ENCODE data around the gene CORIN. TPM values are rescaled to one million over a fixed set of nuclear protein-coding genes. Genes with fewer than 3 reads are reported as not detected.
"Not testable (repeated sequence)": the region's sequence is repeated elsewhere in the genome, so short reads cannot be mapped to it uniquely, and the experiment has no call there.

CORIN gene
- total and polyA plus RNA-seq, 11 donors: 5.6 to 130 (median 40.1) TPM

- TF ChIP-seq POLR2A (IDR thresholded peaks at IDR 0.05) (no peak), CTCF (IDR thresholded peaks at IDR 0.05) (no peak)
- Histone ChIP-seq H3K36me3 (peaks cover 0 to 88% (median 71%) of the 10 kb centered on the region in 9 donors), H3K27me3 (no peaks in the 10 kb centered on the region), H3K9me3 (no peaks in the 10 kb centered on the region), H3K4me3 (no peak overlapping the region), H3K27ac (no peak overlapping the region), H3K4me1 (peaks cover 0 to 3% (median 0%) of the 10 kb centered on the region in 12 donors)
- DNase-seq (no peak), ATAC-seq (no peak)
- WGBS, 4 donors: 67 to 75% (median 71%) methylated on average over 3 of the region's 3 CpGs
- intact Hi-C loops (cut with DNase I): loop anchor here in 7 of 10 donors (2.0 to 10.0 kb wide), 6 partner anchors 65 to 100 kb away; partner anchors contain the start of genes COMMD8 (in 4 of the 7) and ATP10D (in 1 of the 7)
These were observed 275.6 kb downstream of the CORIN start for GRCh38 chr4:47562297-47562696.

GRCh38 chr4:47561331-47561730 is 276.5 kb downstream of the CORIN start:
- H3K27me3 ChIP-seq: no peaks in the 10 kb centered on the region
- TF ChIP-seq POLR2A (IDR thresholded peaks at IDR 0.05): no peak
- no peak for TF ChIP-seq CTCF (IDR thresholded peaks at IDR 0.05)
- intact Hi-C loops (cut with DNase I): loop anchor here in 7 of 10 donors (5.0 to 10.0 kb wide), 5 partner anchors 64 to 99 kb away; partner anchors contain the start of genes COMMD8 (in 4 of the 7) and ATP10D (in 1 of the 7)
- H3K4me3 ChIP-seq: no peak overlapping the region
- H3K36me3 ChIP-seq: peaks cover 0 to 84% (median 63%) of the 10 kb centered on the region in 9 donors
- H3K9me3 ChIP-seq: no peaks in the 10 kb centered on the region
- peaks cover 0 to 3% (median 0%) of the 10 kb centered on the region in 12 donors for H3K4me1 ChIP-seq
- DNase-seq: no peak
- no peak overlapping the region for H3K27ac ChIP-seq
- 49 to 91% (median 77%) methylated on average over 1 of the region's 1 CpG for WGBS, 4 donors
- ATAC-seq: no peak

- no peaks in the 10 kb centered on the region for H3K9me3 ChIP-seq
- peaks cover 0 to 3% (median 0%) of the 10 kb centered on the region in 12 donors for H3K4me1 ChIP-seq
- H3K36me3 ChIP-seq: peaks cover 0 to 82% (median 63%) of the 10 kb centered on the region in 9 donors
- no peak overlapping the region for H3K4me3 ChIP-seq
- 83 to 97% (median 92%) methylated on average over 1 of the region's 1 CpG for WGBS, 4 donors
- no peaks in the 10 kb centered on the region for H3K27me3 ChIP-seq
- ATAC-seq: no peak
- intact Hi-C loops (cut with DNase I): loop anchor here in 7 of 10 donors (5.0 to 10.0 kb wide), 5 partner anchors 63 to 98 kb away; partner anchors contain the start of genes COMMD8 (in 4 of the 7) and ATP10D (in 1 of the 7)
- no peak for DNase-seq
- no peak overlapping the region for H3K27ac ChIP-seq
- TF ChIP-seq POLR2A (IDR thresholded peaks at IDR 0.05): no peak
- no peak for TF ChIP-seq CTCF (IDR thresholded peaks at IDR 0.05)
These were observed 277.2 kb downstream of the CORIN start for GRCh38 chr4:47560682-47561081.

GRCh38 chr4:47557255-47557654 is 280.6 kb downstream of the CORIN start:
- ATAC-seq (no peak), DNase-seq (no peak)
- 98 to 99% (median 98%) methylated on average over 2 of the region's 2 CpGs for WGBS, 4 donors
- intact Hi-C loops (cut with DNase I): no loop called here
- H3K27me3 ChIP-seq: no peaks in the 10 kb centered on the region
- no peak overlapping the region for H3K27ac ChIP-seq
- no peaks in the 10 kb centered on the region for H3K9me3 ChIP-seq
- H3K36me3 ChIP-seq: peaks cover 0 to 88% (median 74%) of the 10 kb centered on the region in 9 donors
- no peak for TF ChIP-seq POLR2A (IDR thresholded peaks at IDR 0.05)
- TF ChIP-seq CTCF (IDR thresholded peaks at IDR 0.05): no peak
- H3K4me3 ChIP-seq: no peak overlapping the region
- H3K4me1 ChIP-seq: no peaks in the 10 kb centered on the region

GRCh38 chr4:47555920-47556319 is 281.9 kb downstream of the CORIN start:
- H3K27me3 ChIP-seq; H3K9me3 ChIP-seq; DNase-seq; H3K4me3 ChIP-seq; H3K27ac ChIP-seq; ATAC-seq; H3K4me1 ChIP-seq; intact Hi-C loops (cut with DNase I): not testable (repeated sequence)
- 77 to 95% (median 86%) methylated on average over 3 of the region's 3 CpGs for WGBS, 4 donors
- H3K36me3 ChIP-seq: peaks cover 0 to 88% (median 73%) of the 10 kb centered on the region in 9 donors
